Measurements from ENCODE around the gene NOP14.

DNA sequence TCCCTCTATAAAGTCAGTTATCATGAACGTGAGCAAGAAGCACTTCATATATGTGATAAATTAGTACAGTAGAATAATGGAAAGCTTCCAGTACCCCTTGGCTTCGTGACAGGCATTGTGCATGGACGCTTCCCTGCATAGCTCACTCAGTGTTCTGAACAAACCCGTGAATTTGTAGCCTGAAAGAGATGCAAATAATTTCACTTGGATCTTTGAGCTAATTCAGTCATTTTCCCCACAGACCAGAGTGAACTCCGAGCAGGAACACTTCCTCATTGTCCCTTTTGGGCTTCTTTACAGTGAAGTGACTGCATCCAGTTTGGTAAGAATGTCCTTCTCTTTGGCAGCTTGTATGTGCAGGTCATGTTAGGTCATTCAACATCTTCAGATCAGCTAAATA lies 69.4 kb downstream of the NOP14 start:
- TF ChIP-seq, protein P1, sequence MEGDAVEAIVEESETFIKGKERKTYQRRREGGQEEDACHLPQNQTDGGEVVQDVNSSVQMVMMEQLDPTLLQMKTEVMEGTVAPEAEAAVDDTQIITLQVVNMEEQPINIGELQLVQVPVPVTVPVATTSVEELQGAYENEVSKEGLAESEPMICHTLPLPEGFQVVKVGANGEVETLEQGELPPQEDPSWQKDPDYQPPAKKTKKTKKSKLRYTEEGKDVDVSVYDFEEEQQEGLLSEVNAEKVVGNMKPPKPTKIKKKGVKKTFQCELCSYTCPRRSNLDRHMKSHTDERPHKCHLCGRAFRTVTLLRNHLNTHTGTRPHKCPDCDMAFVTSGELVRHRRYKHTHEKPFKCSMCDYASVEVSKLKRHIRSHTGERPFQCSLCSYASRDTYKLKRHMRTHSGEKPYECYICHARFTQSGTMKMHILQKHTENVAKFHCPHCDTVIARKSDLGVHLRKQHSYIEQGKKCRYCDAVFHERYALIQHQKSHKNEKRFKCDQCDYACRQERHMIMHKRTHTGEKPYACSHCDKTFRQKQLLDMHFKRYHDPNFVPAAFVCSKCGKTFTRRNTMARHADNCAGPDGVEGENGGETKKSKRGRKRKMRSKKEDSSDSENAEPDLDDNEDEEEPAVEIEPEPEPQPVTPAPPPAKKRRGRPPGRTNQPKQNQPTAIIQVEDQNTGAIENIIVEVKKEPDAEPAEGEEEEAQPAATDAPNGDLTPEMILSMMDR (conservative IDR thresholded peaks at IDR 0.05; ENCODE audit: low read length), result no peak
- TF ChIP-seq EZH2phosphoT487 (IDR thresholded peaks at IDR 0.05; ENCODE audit: borderline replicate concordance, low read depth, low read length), result no peak

Measured in OCI-LY7 (cell line).